Smooth muscle cell (in vitro differentiated cells): ENCODE measurements around the gene HEATR9. TPM values are rescaled to one million over a fixed set of nuclear protein-coding genes. Genes with fewer than 3 reads are reported as not detected.

Source experiments
- DNase-seq: peaks from one replicate; lab custom pipeline; 2025; ENCODE audit not compliant: unreplicated experiment; lab: John Stamatoyannopoulos, UW
- H2AFZ ChIP-seq: fragments of 200-600 bp; sonication (generic); 2 replicates; pipeline ENCODE4 v1.6.0; 2016; ENCODE audit warnings: antibody characterized with exemption, low read depth, mild to moderate bottlenecking
- H3F3A ChIP-seq: fragments of 200-600 bp; sonication (generic); 2 replicates; pipeline ENCODE4 v1.6.0; 2017; ENCODE audit warnings: antibody characterized with exemption, low read depth
- H3K27ac ChIP-seq: fragments of 200-600 bp; sonication (generic); 2 replicates; pipeline ENCODE4 v1.5.1; 2016; ENCODE audit warnings: low read depth, mild to moderate bottlenecking
- H3K27me3 ChIP-seq: fragments of 200-600 bp; sonication (generic); 2 replicates; pipeline ENCODE4 v1.6.1; 2016; ENCODE audit warnings: low read depth, mild to moderate bottlenecking
- H3K36me3 ChIP-seq: fragments of 200-600 bp; sonication (generic); 2 replicates; pipeline ENCODE4 v1.5.1; 2016; ENCODE audit warnings: low read depth
- H3K4me1 ChIP-seq: fragments of 200-600 bp; sonication (generic); 2 replicates; pipeline ENCODE4 v1.5.1; 2016; ENCODE audit warnings: low read depth
- H3K4me2 ChIP-seq: fragments of 200-600 bp; sonication (generic); 2 replicates; pipeline ENCODE4 v1.6.0; 2016; ENCODE audit warnings: mild to moderate bottlenecking
- H3K4me3 ChIP-seq: fragments of 200-600 bp; sonication (generic); 2 replicates; pipeline ENCODE4 v1.5.1; 2016; ENCODE audit warnings: mild to moderate bottlenecking
- H3K79me2 ChIP-seq: fragments of 200-600 bp; sonication (generic); 2 replicates; pipeline ENCODE4 v1.6.0; 2016; ENCODE audit warnings: low read depth, mild to moderate bottlenecking
- H3K9ac ChIP-seq: fragments of 200-600 bp; sonication (generic); 2 replicates; pipeline ENCODE4 v1.6.0; 2016; ENCODE audit warnings: low read depth
- H3K9me3 ChIP-seq: fragments of 200-600 bp; sonication (generic); replicated peaks from 2 replicates; pipeline ENCODE4 v1.5.1; 2016; ENCODE audit warnings: low read depth
- H4K20me1 ChIP-seq: fragments of 200-600 bp; sonication (generic); 2 replicates; pipeline ENCODE4 v1.6.0; 2016; ENCODE audit warnings: low read depth
- CTCF ChIP-seq: fragments of 200-600 bp; sonication (generic); IDR thresholded peaks from 2 replicates; pipeline ENCODE4 v1.5.1; 2017; ENCODE audit warnings: borderline replicate concordance, mild to moderate bottlenecking, antibody characterized with exemption; ENCODE audit not compliant: insufficient read depth, poor library complexity, severe bottlenecking
- WGBS: methylation state at CpG from one replicate; pipeline ENCODE4 v1.1.7; 2016; ENCODE audit warnings: low lambda C conversion rate; 5-methylcytosine and 5-hydroxymethylcytosine counted together
- polyA plus RNA-seq: library from polyadenylated mRNA; unstranded; fragments of >200 nt; fragmentation: Nextera tagmentation; extraction: Ambion mirVana; gene quantifications from 2 replicates; pipeline ENCODE4 v1.2.1, GENCODE V29; 2016
- total RNA-seq: library from RNA; depleted of rRNA; stranded (reverse); fragments of >200 nt; gene quantifications from 2 replicates; pipeline ENCODE4 v1.2.3, GENCODE V29; 2014

The HEATR9 gene
- total and polyA plus RNA-seq, 2 experiments from 2014 or later, result not detected

GRCh38 chr17:35906191-35906925, 37.7 kb upstream of the HEATR9 start:
- 82% methylated on average over 5 of the region's 5 CpGs for WGBS
- Histone ChIP-seq H3F3A (peaks cover 3% of the 10 kb centered on the region), H3K27me3 (no peaks in the 10 kb centered on the region), H3K4me2 (no peak overlapping the region), H3K27ac (no peak overlapping the region), H3K9ac (no peak overlapping the region), H3K4me1 (no peaks in the 10 kb centered on the region), H4K20me1 (no peaks in the 10 kb centered on the region), H2AFZ (no peak overlapping the region), H3K4me3 (no peak overlapping the region), H3K36me3 (no peaks in the 10 kb centered on the region), H3K79me2 (no peaks in the 10 kb centered on the region), H3K9me3 (no peaks in the 10 kb centered on the region)
- DNase-seq, result no peak
- no peak for TF ChIP-seq CTCF

- H3K4me2 ChIP-seq, result no peak overlapping the region
- peaks cover 8% of the 10 kb centered on the region for H3F3A ChIP-seq
- no peaks in the 10 kb centered on the region for H3K4me1 ChIP-seq
- no peaks in the 10 kb centered on the region for H3K79me2 ChIP-seq
- over 99% methylated on average over 5 of the region's 5 CpGs for WGBS
- H2AFZ ChIP-seq, result no peak overlapping the region
- no peaks in the 10 kb centered on the region for H3K36me3 ChIP-seq
- no peaks in the 10 kb centered on the region for H4K20me1 ChIP-seq
- no peaks in the 10 kb centered on the region for H3K9me3 ChIP-seq
- H3K27me3 ChIP-seq, result no peaks in the 10 kb centered on the region
- H3K4me3 ChIP-seq, result no peak overlapping the region
- no peak for DNase-seq
- H3K27ac ChIP-seq, result no peak overlapping the region
- no peak overlapping the region for H3K9ac ChIP-seq
- no peak for TF ChIP-seq CTCF
Measured at GRCh38 chr17:35903451-35903850, 34.8 kb upstream of the HEATR9 start.

GRCh38 chr17:35901631-35902175, 33.0 kb upstream of the HEATR9 start:
- H3K79me2 ChIP-seq, result no peaks in the 10 kb centered on the region
- no peak for DNase-seq
- no peaks in the 10 kb centered on the region for H3K4me1 ChIP-seq
- WGBS, result 78% methylated on average over 9 of the region's 9 CpGs
- no peak overlapping the region for H2AFZ ChIP-seq
- no peak for TF ChIP-seq CTCF
- H3K27ac ChIP-seq, result peak overlapping the region; percentile 80
- peak overlapping the region; percentile 32 for H3K9ac ChIP-seq
- H3K4me3 ChIP-seq, result no peak overlapping the region
- H3K36me3 ChIP-seq, result no peaks in the 10 kb centered on the region
- no peaks in the 10 kb centered on the region for H3K27me3 ChIP-seq
- peak overlapping the region; percentile 76 for H3K4me2 ChIP-seq
- no peaks in the 10 kb centered on the region for H4K20me1 ChIP-seq
- H3K9me3 ChIP-seq, result no peaks in the 10 kb centered on the region
- peaks cover 8% of the 10 kb centered on the region for H3F3A ChIP-seq
